WTC11 (cell line): ENCODE measurements around the gene HAND1. TPM values are rescaled to one million over a fixed set of nuclear protein-coding genes. Genes with fewer than 3 reads are reported as not detected.

Experiments
- ATAC-seq: fragments of 200-7000 bp; cut with Tn5 transposase; 2 replicates; pipeline ENCODE4 v1.10.0; 2021; ENCODE audit warnings: mild to moderate bottlenecking, moderate library complexity
- CTCF ChIA-PET: fragments of 300-600 bp; sonication (Branson Sonifier 250); formaldehyde crosslinking; loops from one replicate; lab custom pipeline; 2021; ENCODE audit warnings: antibody characterized with exemption; lab: Charles Lee
- POLR2A ChIA-PET: fragments of 350-600 bp; sonication (Branson Sonifier 250); formaldehyde crosslinking; loops from one replicate; lab custom pipeline; 2021; ENCODE audit warnings: antibody characterized with exemption; lab: Charles Lee
- DNase-seq: peaks from one replicate; pipeline ENCODE4 v3.0.0; 2021; ENCODE audit warnings: low spot score
- H3K27ac Mint-ChIP-seq: 2 replicates; pipeline ENCODE4 v1.8.0; 2021; ENCODE audit warnings: mixed read lengths
- H3K27me3 Mint-ChIP-seq: 2 replicates; pipeline ENCODE4 v1.8.0; 2021; ENCODE audit warnings: low read depth, mild to moderate bottlenecking, moderate library complexity, mixed read lengths
- H3K36me3 Mint-ChIP-seq: 2 replicates; pipeline ENCODE4 v1.8.0; 2021; ENCODE audit warnings: mixed read lengths
- H3K4me1 Mint-ChIP-seq: 2 replicates; pipeline ENCODE4 v1.8.0; 2022; ENCODE audit warnings: mixed read lengths
- H3K4me3 Mint-ChIP-seq: 2 replicates; pipeline ENCODE4 v1.8.0; 2021; ENCODE audit warnings: mild to moderate bottlenecking, moderate library complexity, mixed read lengths
- H3K9me3 Mint-ChIP-seq: 2 replicates; pipeline ENCODE4 v1.8.0; 2021; ENCODE audit warnings: mixed read lengths
- CBFB ChIP-seq: sonication (generic); formaldehyde crosslinking; IDR thresholded peaks from 2 replicates; pipeline ENCODE4 v1.8.1; 2022; ENCODE audit warnings: mild to moderate bottlenecking, low read depth, missing genetic modification reagents
- CREM ChIP-seq: sonication (generic); formaldehyde crosslinking; IDR thresholded peaks from 2 replicates; pipeline ENCODE4 v1.8.1; 2022; ENCODE audit warnings: mild to moderate bottlenecking, missing genetic modification reagents, moderate library complexity
- GTF2I ChIP-seq: fragments of 250-450 bp; sonication (Bioruptor Pico); conservative IDR thresholded peaks from 2 replicates; pipeline ENCODE4 v1.4.0; 2021; ENCODE audit warnings: mild to moderate bottlenecking
- IRF2 ChIP-seq: sonication (generic); formaldehyde crosslinking; IDR thresholded peaks from 2 replicates; pipeline ENCODE4 v1.8.0; 2022; ENCODE audit warnings: low read depth, missing genetic modification reagents, borderline replicate concordance
- JUN ChIP-seq: sonication (generic); formaldehyde crosslinking; IDR thresholded peaks from 2 replicates; pipeline ENCODE4 v1.8.0; 2023; ENCODE audit warnings: mild to moderate bottlenecking, missing genetic modification reagents
- KAT7 ChIP-seq: sonication (generic); formaldehyde crosslinking; IDR thresholded peaks from 2 replicates; pipeline ENCODE4 v1.8.1; 2023; ENCODE audit warnings: missing genetic modification reagents, mild to moderate bottlenecking, borderline replicate concordance
- MAX ChIP-seq: sonication (generic); formaldehyde crosslinking; IDR thresholded peaks from 2 replicates; pipeline ENCODE4 v1.8.0; 2022; ENCODE audit warnings: mild to moderate bottlenecking, missing genetic modification reagents
- MYBL2 ChIP-seq: sonication (generic); formaldehyde crosslinking; IDR thresholded peaks from 2 replicates; pipeline ENCODE4 v1.8.1; 2023; ENCODE audit warnings: mild to moderate bottlenecking, moderate library complexity, missing genetic modification reagents
- NFATC4 ChIP-seq: fragments of 250-450 bp; sonication (Bioruptor Pico); IDR thresholded peaks from 2 replicates; pipeline ENCODE4 v1.9.0; 2021; ENCODE audit warnings: mild to moderate bottlenecking
- NFYB ChIP-seq: sonication (generic); formaldehyde crosslinking; conservative IDR thresholded peaks from 2 replicates; pipeline ENCODE4 v1.8.0; 2022; ENCODE audit warnings: low read depth, missing genetic modification reagents
- PREB ChIP-seq: sonication (generic); formaldehyde crosslinking; IDR thresholded peaks from 2 replicates; pipeline ENCODE4 v1.8.1; 2022; ENCODE audit warnings: mild to moderate bottlenecking, missing genetic modification reagents, moderate library complexity, borderline replicate concordance
- SMAD4 ChIP-seq: sonication (generic); formaldehyde crosslinking; IDR thresholded peaks from 2 replicates; pipeline ENCODE4 v1.8.0; 2022; ENCODE audit warnings: mild to moderate bottlenecking, missing genetic modification reagents
- USF2 ChIP-seq: sonication (generic); formaldehyde crosslinking; IDR thresholded peaks from 2 replicates; pipeline ENCODE4 v1.8.1; 2023; ENCODE audit warnings: mild to moderate bottlenecking, missing genetic modification reagents, moderate library complexity
- ZNF263 ChIP-seq: sonication (generic); formaldehyde crosslinking; IDR thresholded peaks from 2 replicates; pipeline ENCODE4 v1.8.1; 2022; ENCODE audit warnings: low read depth, mild to moderate bottlenecking, moderate library complexity, missing genetic modification reagents
- ZNF671 ChIP-seq: fragments of 250-450 bp; sonication (Bioruptor Pico); IDR thresholded peaks from 2 replicates; pipeline ENCODE4 v1.8.0; 2021; ENCODE audit warnings: mild to moderate bottlenecking
- total RNA-seq: library from RNA; stranded (reverse); gene quantifications from 3 replicates; pipeline ENCODE4 v1.2.3, GENCODE V29; 2021
- TF ChIP-seq, protein P1 (sequence below): fragments of 250-450 bp; sonication (Bioruptor Pico); conservative IDR thresholded peaks from 2 replicates; pipeline ENCODE4 v1.9.0; 2021; ENCODE audit warnings: mild to moderate bottlenecking
- TF ChIP-seq, protein P2 (sequence below): sonication (generic); formaldehyde crosslinking; IDR thresholded peaks from 2 replicates; pipeline ENCODE4 v1.8.1; 2023; ENCODE audit warnings: mild to moderate bottlenecking, missing genetic modification reagents
- TF ChIP-seq, protein P3 (sequence below): sonication (generic); formaldehyde crosslinking; conservative IDR thresholded peaks from 2 replicates; pipeline ENCODE4 v1.8.1; 2022; ENCODE audit warnings: mild to moderate bottlenecking, missing genetic modification reagents
- TF ChIP-seq, protein P4 (sequence below): sonication (generic); formaldehyde crosslinking; IDR thresholded peaks from 2 replicates; pipeline ENCODE4 v1.8.0; 2022; ENCODE audit warnings: missing genetic modification reagents

Gene HAND1
- total RNA-seq, 1 experiment from 2014 or later = not detected

DNA sequence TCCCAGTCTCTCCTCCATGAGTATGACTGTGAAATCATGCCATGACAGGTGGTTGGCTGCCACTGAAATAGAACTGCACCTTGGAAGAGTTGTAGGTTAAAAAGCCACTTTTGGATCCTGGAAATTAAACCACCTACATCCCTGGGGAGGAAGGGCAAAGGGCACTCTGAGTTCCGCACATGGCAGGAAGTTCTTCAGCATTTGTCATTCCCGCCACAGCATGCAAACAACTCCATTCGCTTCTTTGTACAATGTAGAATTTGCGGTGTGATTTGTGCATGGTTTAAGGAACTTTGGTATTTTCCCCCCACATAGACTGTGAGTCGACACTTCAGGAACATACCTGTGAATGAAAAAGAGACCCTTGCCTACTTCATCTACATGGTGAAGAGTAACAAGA lies 22.4 kb downstream of the HAND1 start:
- H3K4me3 Mint-ChIP-seq = no peak overlapping the region
- DNase-seq (no peak), ATAC-seq (no peak)
- no peaks in the 10 kb centered on the region for H3K4me1 Mint-ChIP-seq
- ChIA-PET CTCF (interaction anchor here (1.3 kb wide), 1 partner anchor 11 kb away, joined by 4 read pairs; no protein-coding TSS in a partner anchor), POLR2A (no interaction called here)
- peaks cover 32% of the 10 kb centered on the region for H3K36me3 Mint-ChIP-seq
- no peaks in the 10 kb centered on the region for H3K27me3 Mint-ChIP-seq
- H3K27ac Mint-ChIP-seq = no peak overlapping the region
- no peaks in the 10 kb centered on the region for H3K9me3 Mint-ChIP-seq
- TF ChIP-seq GTF2I (CRISPR knock-in tag) = no peak
- no peak for TF ChIP-seq CREM (CRISPR knock-in tag)
- TF ChIP-seq SMAD4 = no peak
- no peak for TF ChIP-seq IRF2 (CRISPR knock-in tag)
- no peak for TF ChIP-seq CBFB (CRISPR knock-in tag)
- TF ChIP-seq, all 79 proteins: peak for 0

- H3K27ac Mint-ChIP-seq = no peak overlapping the region
- no peaks in the 10 kb centered on the region for H3K9me3 Mint-ChIP-seq
- ATAC-seq = no peak
- TF ChIP-seq KAT7 (CRISPR knock-in tag) (no peak), MYBL2 (CRISPR knock-in tag) (no peak), JUN (CRISPR knock-in tag) (no peak), ZNF263 (CRISPR knock-in tag) (no peak), PREB (no peak), USF2 (CRISPR knock-in tag) (no peak), ZNF671 (no peak)
- TF ChIP-seq, protein P1, sequence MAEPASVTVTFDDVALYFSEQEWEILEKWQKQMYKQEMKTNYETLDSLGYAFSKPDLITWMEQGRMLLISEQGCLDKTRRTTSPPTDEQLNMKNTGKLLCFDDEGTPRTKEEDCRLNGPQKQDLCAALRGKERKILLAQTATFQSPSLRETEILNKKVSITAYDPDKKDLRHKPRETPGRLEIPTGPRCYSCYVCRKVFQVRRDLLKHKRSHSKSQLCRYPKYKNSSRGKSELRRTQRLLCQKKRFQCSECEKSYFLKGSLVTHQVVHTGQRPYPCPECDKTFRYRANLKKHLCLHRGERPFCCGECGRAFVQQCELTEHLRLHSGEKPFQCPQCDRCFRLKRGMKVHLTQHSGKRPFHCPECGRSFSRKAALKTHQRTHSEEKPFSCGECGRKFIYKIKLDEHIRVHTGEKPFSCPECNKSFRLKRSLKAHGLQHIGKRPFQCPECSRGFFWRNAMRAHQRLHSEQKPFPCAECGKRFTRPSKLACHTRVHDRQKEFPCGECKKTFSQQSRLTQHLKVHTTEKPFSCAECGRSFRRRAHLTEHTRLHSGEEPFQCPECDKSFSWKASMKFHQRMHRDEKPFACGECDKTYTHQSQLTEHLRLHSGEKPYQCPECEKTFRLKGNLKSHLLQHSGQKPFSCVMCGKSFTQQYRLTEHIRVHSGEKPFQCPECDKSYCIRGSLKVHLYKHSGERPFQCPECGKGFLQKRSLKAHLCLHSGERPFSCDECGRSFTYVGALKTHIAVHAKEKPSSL = no peak
- TF ChIP-seq, protein P2, sequence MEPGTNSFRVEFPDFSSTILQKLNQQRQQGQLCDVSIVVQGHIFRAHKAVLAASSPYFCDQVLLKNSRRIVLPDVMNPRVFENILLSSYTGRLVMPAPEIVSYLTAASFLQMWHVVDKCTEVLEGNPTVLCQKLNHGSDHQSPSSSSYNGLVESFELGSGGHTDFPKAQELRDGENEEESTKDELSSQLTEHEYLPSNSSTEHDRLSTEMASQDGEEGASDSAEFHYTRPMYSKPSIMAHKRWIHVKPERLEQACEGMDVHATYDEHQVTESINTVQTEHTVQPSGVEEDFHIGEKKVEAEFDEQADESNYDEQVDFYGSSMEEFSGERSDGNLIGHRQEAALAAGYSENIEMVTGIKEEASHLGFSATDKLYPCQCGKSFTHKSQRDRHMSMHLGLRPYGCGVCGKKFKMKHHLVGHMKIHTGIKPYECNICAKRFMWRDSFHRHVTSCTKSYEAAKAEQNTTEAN (CRISPR knock-in tag) = no peak
- peaks cover 13% of the 10 kb centered on the region for H3K4me1 Mint-ChIP-seq
- ChIA-PET CTCF (no interaction called here), POLR2A (no interaction called here)
- no peak overlapping the region for H3K4me3 Mint-ChIP-seq
- H3K27me3 Mint-ChIP-seq = peaks cover 7% of the 10 kb centered on the region
- peaks cover 29% of the 10 kb centered on the region for H3K36me3 Mint-ChIP-seq
- no peak for DNase-seq
Observed at GRCh38 chr5:154451957-154452356, 26.1 kb downstream of the HAND1 start.

DNA sequence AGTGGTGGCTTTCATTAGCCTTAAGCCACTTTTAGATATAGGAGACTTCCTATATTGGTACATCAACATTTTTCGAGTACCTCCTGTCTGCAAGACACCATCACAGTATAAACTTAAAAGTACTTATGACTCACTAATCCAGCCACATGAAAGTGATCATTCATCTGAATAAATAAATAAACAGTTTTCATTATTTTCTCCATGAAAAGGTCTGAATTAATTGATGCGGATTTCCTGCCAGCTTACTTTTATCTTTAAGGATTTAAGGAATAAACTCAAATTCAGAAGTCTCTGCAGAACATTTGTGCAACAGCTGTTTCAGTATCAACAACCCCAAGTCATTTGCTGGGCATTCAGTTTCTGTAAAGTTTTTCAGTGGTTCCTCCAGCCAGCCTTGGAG lies 28.2 kb downstream of the HAND1 start:
- POLR2A ChIA-PET = interaction anchor here (0.6 kb wide), 1 partner anchor 13 kb away, joined by 7 read pairs; no protein-coding TSS in a partner anchor
- H3K4me3 Mint-ChIP-seq = no peak overlapping the region
- no peak for ATAC-seq
- TF ChIP-seq PREB = no peak
- TF ChIP-seq MAX (CRISPR knock-in tag) = no peak
- TF ChIP-seq NFYB = no peak
- TF ChIP-seq, protein P1 = no peak
- no peak for TF ChIP-seq NFATC4
- TF ChIP-seq, protein P3, sequence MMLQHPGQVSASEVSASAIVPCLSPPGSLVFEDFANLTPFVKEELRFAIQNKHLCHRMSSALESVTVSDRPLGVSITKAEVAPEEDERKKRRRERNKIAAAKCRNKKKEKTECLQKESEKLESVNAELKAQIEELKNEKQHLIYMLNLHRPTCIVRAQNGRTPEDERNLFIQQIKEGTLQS (CRISPR knock-in tag) = no peak
- TF ChIP-seq, protein P4, sequence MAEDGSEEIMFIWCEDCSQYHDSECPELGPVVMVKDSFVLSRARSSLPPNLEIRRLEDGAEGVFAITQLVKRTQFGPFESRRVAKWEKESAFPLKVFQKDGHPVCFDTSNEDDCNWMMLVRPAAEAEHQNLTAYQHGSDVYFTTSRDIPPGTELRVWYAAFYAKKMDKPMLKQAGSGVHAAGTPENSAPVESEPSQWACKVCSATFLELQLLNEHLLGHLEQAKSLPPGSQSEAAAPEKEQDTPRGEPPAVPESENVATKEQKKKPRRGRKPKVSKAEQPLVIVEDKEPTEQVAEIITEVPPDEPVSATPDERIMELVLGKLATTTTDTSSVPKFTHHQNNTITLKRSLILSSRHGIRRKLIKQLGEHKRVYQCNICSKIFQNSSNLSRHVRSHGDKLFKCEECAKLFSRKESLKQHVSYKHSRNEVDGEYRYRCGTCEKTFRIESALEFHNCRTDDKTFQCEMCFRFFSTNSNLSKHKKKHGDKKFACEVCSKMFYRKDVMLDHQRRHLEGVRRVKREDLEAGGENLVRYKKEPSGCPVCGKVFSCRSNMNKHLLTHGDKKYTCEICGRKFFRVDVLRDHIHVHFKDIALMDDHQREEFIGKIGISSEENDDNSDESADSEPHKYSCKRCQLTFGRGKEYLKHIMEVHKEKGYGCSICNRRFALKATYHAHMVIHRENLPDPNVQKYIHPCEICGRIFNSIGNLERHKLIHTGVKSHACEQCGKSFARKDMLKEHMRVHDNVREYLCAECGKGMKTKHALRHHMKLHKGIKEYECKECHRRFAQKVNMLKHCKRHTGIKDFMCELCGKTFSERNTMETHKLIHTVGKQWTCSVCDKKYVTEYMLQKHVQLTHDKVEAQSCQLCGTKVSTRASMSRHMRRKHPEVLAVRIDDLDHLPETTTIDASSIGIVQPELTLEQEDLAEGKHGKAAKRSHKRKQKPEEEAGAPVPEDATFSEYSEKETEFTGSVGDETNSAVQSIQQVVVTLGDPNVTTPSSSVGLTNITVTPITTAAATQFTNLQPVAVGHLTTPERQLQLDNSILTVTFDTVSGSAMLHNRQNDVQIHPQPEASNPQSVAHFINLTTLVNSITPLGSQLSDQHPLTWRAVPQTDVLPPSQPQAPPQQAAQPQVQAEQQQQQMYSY (CRISPR knock-in tag) = no peak

More for the DNA sequence above, 28.2 kb downstream of the HAND1 start:
- H3K27me3 Mint-ChIP-seq = peaks cover 8% of the 10 kb centered on the region
- CTCF ChIA-PET = interaction anchor here (1.5 kb wide), 1 partner anchor 19 kb away, joined by 5 read pairs; no protein-coding TSS in a partner anchor
- no peak for DNase-seq
- H3K9me3 Mint-ChIP-seq = no peaks in the 10 kb centered on the region
- H3K27ac Mint-ChIP-seq = no peak overlapping the region
- peaks cover 18% of the 10 kb centered on the region for H3K36me3 Mint-ChIP-seq
- H3K4me1 Mint-ChIP-seq = peaks cover 15% of the 10 kb centered on the region
